ENCODE data around the gene ATOH1. TPM values are rescaled to one million over a fixed set of nuclear protein-coding genes. Genes with fewer than 3 reads are reported as not detected.

The ATOH1 gene
- total RNA-seq, 1 donor from 2014 or later: not detected

DNA sequence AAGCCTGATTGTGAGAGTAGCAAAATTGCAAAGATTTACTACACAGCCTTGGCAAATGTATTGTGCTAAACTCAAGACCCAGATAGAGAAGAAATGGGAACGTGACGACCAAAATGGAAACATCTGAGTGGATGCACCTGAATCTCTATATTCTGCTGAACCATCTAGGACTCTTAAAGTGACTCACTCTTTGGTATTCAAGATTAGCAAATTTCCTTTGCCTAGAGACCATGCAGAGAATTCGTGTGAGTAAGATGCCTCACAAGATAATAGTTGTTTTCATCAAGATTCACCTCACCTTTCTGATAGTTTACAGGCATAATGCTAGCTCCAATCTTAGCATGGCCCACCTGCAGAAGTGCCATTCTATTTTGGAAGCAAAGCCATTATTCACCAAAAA lies 14.4 kb upstream of the ATOH1 start:
- Mint-ChIP-seq H3K27me3 (ENCODE audit: low read depth, unreplicated experiment) (peaks cover 33% of the 10 kb centered on the region), H3K27ac (ENCODE audit: unreplicated experiment) (no peak overlapping the region), H3K9me3 (ENCODE audit: unreplicated experiment) (no peaks in the 10 kb centered on the region), H3K36me3 (ENCODE audit: low read depth, unreplicated experiment) (no peaks in the 10 kb centered on the region), H3K4me1 (ENCODE audit: low read depth, unreplicated experiment) (peaks cover 4% of the 10 kb centered on the region), H3K4me3 (ENCODE audit: unreplicated experiment) (no peak overlapping the region)
- H3K9ac ChIP-seq (ENCODE audit: low read length): no peak overlapping the region
- H3K36me3 ChIP-seq (ENCODE audit: insufficient read depth, low read length): no peaks in the 10 kb centered on the region
- FAIRE-seq: no peak
- H2AFZ ChIP-seq (ENCODE audit: low read depth, low read length): no peak overlapping the region
- peaks cover 7% of the 10 kb centered on the region for H3K27me3 ChIP-seq (ENCODE audit: insufficient read depth, low read length)
- H3K9me3 ChIP-seq (ENCODE audit: insufficient read depth, low read depth, low read length): no peaks in the 10 kb centered on the region
- H3K4me3 ChIP-seq (ENCODE audit: insufficient read depth, low read depth, low read length): no peak overlapping the region
- H4K20me1 ChIP-seq (ENCODE audit: insufficient read depth, low read length): no peaks in the 10 kb centered on the region
- TF ChIP-seq, protein P1, sequence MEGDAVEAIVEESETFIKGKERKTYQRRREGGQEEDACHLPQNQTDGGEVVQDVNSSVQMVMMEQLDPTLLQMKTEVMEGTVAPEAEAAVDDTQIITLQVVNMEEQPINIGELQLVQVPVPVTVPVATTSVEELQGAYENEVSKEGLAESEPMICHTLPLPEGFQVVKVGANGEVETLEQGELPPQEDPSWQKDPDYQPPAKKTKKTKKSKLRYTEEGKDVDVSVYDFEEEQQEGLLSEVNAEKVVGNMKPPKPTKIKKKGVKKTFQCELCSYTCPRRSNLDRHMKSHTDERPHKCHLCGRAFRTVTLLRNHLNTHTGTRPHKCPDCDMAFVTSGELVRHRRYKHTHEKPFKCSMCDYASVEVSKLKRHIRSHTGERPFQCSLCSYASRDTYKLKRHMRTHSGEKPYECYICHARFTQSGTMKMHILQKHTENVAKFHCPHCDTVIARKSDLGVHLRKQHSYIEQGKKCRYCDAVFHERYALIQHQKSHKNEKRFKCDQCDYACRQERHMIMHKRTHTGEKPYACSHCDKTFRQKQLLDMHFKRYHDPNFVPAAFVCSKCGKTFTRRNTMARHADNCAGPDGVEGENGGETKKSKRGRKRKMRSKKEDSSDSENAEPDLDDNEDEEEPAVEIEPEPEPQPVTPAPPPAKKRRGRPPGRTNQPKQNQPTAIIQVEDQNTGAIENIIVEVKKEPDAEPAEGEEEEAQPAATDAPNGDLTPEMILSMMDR (IDR thresholded peaks at IDR 0.05; ENCODE audit: insufficient read depth, low read depth, low read length): no peak
- TF ChIP-seq EZH2 (IDR thresholded peaks at IDR 0.05; ENCODE audit: insufficient read depth, low read length): no peak
- H3K27ac ChIP-seq (ENCODE audit: low read depth, low read length): no peak overlapping the region
- DNase-seq (ENCODE audit: low read depth): no peak
- no peaks in the 10 kb centered on the region for H3K79me2 ChIP-seq (ENCODE audit: insufficient read depth, low read length)
- H3K4me1 ChIP-seq (ENCODE audit: insufficient read depth, low read length): no peaks in the 10 kb centered on the region
- H3K4me2 ChIP-seq (ENCODE audit: low read length): no peak overlapping the region

DNA sequence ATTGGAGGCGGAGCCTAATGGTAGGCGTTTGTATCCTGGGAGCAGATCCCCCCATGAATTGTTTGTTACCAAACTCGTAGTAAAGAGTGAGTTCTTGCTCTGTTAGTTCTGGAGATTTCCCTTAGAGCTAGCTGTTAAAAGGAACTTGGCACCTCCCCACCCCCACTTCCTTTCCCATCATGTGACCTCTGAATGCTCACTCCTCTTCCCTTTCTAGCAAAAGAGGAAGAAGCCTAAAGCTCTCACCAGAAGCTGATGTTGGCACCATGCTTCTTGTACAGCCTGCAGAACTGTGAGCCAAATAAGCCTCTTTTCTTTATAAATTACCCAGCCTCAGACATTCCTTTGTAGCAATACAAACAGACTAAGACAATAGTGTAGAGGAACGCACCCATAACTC lies 13.8 kb upstream of the ATOH1 start:
- FAIRE-seq (no peak), DNase-seq (ENCODE audit: low read depth) (no peak)
- Histone ChIP-seq H3K4me1 (ENCODE audit: insufficient read depth, low read length) (no peaks in the 10 kb centered on the region), H3K27me3 (ENCODE audit: insufficient read depth, low read length) (peaks cover 7% of the 10 kb centered on the region), H3K4me2 (ENCODE audit: low read length) (no peak overlapping the region), H4K20me1 (ENCODE audit: insufficient read depth, low read length) (no peaks in the 10 kb centered on the region), H2AFZ (ENCODE audit: low read depth, low read length) (no peak overlapping the region), H3K9ac (ENCODE audit: low read length) (no peak overlapping the region), H3K4me3 (ENCODE audit: insufficient read depth, low read depth, low read length) (no peak overlapping the region), H3K79me2 (ENCODE audit: insufficient read depth, low read length) (no peaks in the 10 kb centered on the region), H3K36me3 (ENCODE audit: insufficient read depth, low read length) (no peaks in the 10 kb centered on the region), H3K27ac (ENCODE audit: low read depth, low read length) (no peak overlapping the region), H3K9me3 (ENCODE audit: insufficient read depth, low read depth, low read length) (no peaks in the 10 kb centered on the region)
- Mint-ChIP-seq H3K27ac (ENCODE audit: unreplicated experiment) (no peak overlapping the region), H3K36me3 (ENCODE audit: low read depth, unreplicated experiment) (no peaks in the 10 kb centered on the region), H3K9me3 (ENCODE audit: unreplicated experiment) (no peaks in the 10 kb centered on the region), H3K4me1 (ENCODE audit: low read depth, unreplicated experiment) (peaks cover 4% of the 10 kb centered on the region), H3K27me3 (ENCODE audit: low read depth, unreplicated experiment) (peaks cover 33% of the 10 kb centered on the region), H3K4me3 (ENCODE audit: unreplicated experiment) (no peak overlapping the region)
- TF ChIP-seq EZH2 (IDR thresholded peaks at IDR 0.05; ENCODE audit: insufficient read depth, low read length): no peak
- TF ChIP-seq, protein P1 (IDR thresholded peaks at IDR 0.05; ENCODE audit: insufficient read depth, low read depth, low read length): no peak

DNA sequence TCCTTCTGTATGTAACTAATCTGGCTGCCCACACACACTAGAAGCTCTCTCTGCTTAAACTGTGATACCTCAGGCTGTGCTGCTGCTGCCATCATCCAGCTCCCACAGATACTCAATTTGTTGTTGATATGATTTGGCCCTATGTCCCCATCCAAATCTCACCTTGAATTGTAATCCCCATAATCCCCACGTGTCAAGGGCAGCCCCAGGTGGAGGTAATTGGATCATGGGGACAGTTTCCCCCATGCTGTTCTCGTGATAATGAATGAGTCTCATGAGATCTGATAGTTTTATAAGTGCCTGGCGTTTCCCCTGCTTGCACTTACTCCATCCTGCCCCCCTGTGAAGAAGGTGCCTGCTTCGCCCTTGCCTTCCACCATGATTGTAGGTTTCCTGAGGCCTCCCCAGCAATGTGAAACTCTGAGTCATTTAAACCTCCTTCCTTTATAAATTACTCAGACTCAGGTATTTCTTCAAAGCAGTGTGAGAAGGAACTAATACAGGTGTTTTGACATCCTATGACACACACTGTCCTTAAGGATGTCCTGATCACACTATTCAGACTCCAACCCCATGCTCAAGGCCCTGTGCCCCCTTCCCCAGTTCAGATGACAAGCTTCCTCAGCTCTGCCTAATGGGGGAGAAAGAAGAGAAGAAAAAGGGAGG lies 2.9 kb upstream of the ATOH1 start:
- Mint-ChIP-seq H3K27me3 (ENCODE audit: low read depth, unreplicated experiment) (peaks cover 73% of the 10 kb centered on the region), H3K4me1 (ENCODE audit: low read depth, unreplicated experiment) (peaks cover 5% of the 10 kb centered on the region), H3K36me3 (ENCODE audit: low read depth, unreplicated experiment) (no peaks in the 10 kb centered on the region), H3K4me3 (ENCODE audit: unreplicated experiment) (no peak overlapping the region), H3K9me3 (ENCODE audit: unreplicated experiment) (peaks cover 3% of the 10 kb centered on the region), H3K27ac (ENCODE audit: unreplicated experiment) (no peak overlapping the region)
- Histone ChIP-seq H2AFZ (ENCODE audit: low read depth, low read length) (no peak overlapping the region), H3K27me3 (ENCODE audit: insufficient read depth, low read length) (peaks cover 55% of the 10 kb centered on the region), H3K4me3 (ENCODE audit: insufficient read depth, low read depth, low read length) (no peak overlapping the region), H3K36me3 (ENCODE audit: insufficient read depth, low read length) (no peaks in the 10 kb centered on the region), H3K4me2 (ENCODE audit: low read length) (no peak overlapping the region), H3K79me2 (ENCODE audit: insufficient read depth, low read length) (no peaks in the 10 kb centered on the region), H3K9ac (ENCODE audit: low read length) (no peak overlapping the region), H3K4me1 (ENCODE audit: insufficient read depth, low read length) (peaks cover 5% of the 10 kb centered on the region), H3K27ac (ENCODE audit: low read depth, low read length) (no peak overlapping the region), H4K20me1 (ENCODE audit: insufficient read depth, low read length) (no peaks in the 10 kb centered on the region), H3K9me3 (ENCODE audit: insufficient read depth, low read depth, low read length) (no peaks in the 10 kb centered on the region)
- no peak for TF ChIP-seq EZH2 (IDR thresholded peaks at IDR 0.05; ENCODE audit: insufficient read depth, low read length)
- TF ChIP-seq, protein P1 (IDR thresholded peaks at IDR 0.05; ENCODE audit: insufficient read depth, low read depth, low read length): no peak
- no peak for DNase-seq (ENCODE audit: low read depth)
- no peak for FAIRE-seq
